Esophagus mucosa (tissue), 1 donor: ENCODE results near the gene NOL4L. TPM values are rescaled to one million over a fixed set of nuclear protein-coding genes. Genes with fewer than 3 reads are reported as not detected.

ENCODE experiments used
- ATAC-seq: fragments of 200-7000 bp; cut with Tn5 transposase; one replicate; pipeline ENCODE4 v1.9.1; 2020
- total RNA-seq: library from RNA; stranded (reverse); gene quantifications from one replicate; pipeline ENCODE4 v1.2.4, GENCODE V29; 2023
- donor health status: DM: yes; HTN: yes; CAD: no.

Gene NOL4L, protein sequence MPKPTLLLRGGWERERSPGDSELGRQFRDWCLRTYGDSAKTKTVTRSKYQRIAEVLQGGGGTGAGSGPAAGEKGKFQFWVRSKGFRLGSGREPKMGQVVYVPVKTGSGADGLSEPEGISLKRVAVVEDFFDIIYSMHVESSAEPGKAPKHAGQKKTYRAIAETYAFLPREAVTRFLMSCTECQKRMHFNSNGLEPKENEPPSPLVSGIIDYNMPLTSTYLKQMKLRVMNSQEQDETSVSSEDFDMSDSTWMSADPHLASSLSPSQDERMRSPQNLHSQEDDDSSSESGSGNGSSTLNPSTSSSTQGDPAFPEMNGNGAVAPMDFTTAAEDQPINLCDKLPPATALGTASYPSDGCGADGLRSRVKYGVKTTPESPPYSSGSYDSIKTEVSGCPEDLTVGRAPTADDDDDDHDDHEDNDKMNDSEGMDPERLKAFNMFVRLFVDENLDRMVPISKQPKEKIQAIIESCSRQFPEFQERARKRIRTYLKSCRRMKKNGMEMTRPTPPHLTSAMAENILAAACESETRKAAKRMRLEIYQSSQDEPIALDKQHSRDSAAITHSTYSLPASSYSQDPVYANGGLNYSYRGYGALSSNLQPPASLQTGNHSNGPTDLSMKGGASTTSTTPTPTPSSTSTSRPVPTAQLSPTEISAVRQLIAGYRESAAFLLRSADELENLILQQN
- 2.0 TPM for total RNA-seq

DNA sequence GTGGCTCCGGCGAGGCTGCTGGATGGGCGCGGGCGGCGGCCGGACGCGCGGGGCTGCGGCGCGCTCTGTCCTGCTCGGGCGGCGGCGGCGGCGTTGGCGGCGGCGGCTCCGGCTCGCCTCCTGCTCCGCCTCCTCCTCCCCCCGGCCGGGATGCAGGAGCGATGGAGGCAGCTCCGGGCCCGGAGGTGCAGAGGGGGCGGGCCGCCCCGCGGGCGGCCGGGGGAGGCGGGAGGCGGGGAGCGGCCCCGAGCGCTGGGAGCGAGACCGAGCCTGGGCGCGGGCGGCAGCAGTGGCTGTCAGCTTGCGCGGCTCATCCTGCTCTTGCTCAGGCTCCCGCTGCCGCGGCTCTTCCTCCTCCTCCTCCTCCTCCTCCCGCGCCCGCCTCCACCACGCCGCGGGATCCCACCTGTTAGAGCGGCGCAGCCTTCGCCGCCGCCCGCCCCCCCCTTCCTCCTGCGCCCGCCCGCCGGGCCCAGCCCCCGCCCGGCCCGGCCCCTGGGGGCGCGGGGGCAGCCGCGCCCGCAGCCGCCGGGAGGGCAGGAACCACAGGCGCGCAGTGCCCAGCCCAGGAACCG is at the start of gene NOL4L:
Gene NOL4L, minus strand, starts transcription at position 323 of the 575 bp plus-strand sequence. CDS start 443 bp downstream, outside the sequence.
- no peak for ATAC-seq

DNA sequence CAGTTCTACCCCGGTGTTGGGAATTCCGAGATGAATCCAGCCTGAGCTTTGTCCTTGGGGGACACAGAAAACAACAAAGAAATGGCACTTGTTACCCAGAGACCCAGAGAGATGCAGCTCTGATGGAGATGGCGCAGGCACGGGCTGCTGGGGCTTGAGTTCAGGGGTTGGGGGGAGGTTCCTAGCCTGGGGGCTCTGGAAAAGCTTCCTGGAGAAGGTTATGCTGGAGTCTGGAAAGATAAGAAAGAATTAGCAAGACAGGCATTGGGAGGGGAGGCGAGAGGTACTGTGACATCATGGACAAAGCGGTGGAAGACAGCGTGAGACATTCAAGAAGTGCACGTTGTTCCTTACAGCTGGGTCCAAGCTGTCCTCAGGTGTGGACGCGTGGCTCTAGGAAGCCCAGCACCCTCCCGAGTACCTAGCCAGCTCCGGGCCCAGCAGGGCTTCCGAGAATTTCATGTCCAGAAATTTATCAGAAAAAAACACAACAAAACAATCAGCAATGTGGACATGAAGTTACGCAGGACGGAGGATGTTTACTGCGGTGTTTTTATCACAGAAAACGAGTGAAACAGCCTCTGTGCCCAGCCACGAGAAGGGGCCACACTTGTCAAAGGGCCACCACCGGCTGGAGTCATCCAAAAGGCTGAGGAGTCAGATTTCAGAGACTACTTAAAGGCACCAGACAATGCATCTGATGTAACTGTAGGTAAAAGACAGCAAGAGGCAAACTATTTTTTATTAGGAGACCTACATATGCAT is 49.1 kb upstream of the NOL4L start:
- no peak for ATAC-seq

DNA sequence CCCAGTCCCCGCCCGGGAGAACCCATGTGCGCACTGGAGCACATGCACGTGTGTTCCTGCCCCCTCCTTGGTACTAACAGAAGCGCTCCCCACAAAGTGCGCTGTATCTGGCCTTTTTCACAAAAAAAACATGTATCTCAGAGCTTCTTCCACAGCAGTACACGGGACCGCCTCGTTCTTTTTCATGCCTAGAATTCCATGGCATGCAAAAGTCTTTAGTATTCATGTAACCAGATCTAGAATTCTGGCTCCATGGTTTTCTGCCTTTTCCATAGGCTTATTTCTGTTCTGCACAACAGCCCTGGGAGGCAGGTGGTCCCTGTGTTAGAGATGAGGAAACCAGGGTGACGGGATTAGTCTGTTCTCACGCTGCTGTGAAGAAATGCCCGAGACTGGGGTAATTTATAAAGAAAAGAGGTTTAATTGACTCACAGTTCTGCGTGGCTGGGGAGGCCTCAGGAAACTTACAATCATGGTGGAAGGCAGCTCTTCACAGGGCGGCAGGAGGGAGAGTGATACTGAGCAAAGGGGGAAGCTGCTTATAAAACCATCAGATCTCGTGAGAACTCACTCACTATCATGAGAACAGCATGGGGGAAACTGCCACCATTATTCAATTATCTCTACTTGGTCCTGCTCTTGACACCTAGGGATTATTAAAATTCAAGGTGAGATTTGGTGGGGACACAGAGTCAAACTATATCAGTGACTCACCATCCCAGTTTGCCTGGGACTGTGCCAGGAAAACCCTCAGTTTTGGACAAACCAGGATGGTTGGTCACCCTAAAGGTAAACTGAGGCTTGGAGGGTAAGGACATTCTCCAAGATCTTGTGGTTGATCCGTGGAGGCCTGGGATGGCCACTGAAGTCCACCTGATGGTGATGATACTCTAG is 47.6 kb upstream of the NOL4L start:
- no peak for ATAC-seq

DNA sequence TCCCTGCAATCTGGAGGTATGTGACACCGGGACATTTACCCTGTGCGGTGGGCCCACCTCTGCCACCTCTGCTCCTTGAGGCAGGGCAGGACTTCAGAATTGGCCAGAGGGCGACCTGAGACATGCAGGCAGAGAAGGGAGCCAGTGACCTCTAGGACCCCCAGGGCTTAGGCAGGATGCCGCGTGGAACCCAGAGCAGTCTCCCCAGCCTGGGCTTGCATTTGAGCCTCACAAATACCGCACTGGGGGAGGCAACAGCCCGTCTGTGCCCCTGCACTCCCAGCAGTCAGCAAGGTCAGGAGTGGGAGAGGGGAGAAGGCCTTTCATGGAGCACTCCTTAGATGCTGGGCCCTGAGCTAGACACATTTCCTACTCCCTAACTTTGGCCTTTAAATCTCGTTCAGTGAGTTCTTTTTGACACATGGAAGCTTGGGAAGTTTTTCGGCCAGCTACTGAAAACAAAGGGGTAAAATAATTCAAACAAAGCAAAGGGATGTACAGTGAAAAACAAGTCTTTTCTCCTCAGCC is 46.9 kb upstream of the NOL4L start:
- no peak for ATAC-seq

DNA sequence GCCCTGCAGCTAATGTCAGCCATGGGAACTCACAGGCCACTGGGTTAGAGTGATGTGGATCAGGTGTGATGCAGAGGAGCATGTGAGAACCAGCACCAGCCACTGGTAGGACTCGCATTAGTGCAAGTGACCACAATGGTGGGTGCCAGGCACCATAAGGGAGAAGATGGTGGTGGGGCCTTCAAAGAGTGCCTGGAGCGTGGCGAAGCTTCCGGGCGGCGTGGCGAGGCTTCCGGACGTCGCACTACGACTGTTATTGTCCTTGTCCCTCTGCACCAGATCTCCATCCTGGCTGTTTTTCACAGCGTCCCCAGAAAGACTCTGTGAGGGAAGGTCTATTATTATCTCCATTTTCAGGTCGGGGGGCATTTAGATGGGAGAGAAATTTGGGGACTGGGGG is 44.7 kb upstream of the NOL4L start:
- ATAC-seq: no peak

DNA sequence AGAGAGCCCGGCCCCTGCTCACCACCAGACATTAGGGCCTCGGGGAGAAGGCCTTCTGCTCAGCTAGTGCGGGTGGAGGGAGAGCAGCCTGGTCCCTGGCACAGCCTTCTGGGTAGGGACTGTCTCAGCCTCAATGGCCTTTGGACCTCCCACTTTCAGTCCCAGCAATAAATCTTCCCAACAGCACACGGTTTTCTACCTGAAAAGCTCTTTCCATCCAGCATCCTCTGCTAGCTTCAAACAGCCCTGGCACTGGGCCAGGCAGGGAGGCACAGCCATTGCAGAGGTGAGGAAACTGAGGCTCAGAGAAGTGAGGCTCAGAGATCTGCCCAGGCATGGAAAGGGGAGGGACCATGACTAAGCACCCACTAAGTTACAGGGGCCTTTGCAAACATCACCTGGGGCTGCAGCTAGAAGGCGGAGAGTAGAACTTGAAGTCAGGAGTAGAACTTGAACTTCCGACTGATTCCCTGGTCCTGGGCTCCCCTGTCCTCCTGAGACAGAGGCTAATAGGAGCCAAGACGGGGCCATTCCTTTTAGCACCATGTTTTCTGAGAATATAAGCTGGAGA is 43.9 kb upstream of the NOL4L start:
- no peak for ATAC-seq

DNA sequence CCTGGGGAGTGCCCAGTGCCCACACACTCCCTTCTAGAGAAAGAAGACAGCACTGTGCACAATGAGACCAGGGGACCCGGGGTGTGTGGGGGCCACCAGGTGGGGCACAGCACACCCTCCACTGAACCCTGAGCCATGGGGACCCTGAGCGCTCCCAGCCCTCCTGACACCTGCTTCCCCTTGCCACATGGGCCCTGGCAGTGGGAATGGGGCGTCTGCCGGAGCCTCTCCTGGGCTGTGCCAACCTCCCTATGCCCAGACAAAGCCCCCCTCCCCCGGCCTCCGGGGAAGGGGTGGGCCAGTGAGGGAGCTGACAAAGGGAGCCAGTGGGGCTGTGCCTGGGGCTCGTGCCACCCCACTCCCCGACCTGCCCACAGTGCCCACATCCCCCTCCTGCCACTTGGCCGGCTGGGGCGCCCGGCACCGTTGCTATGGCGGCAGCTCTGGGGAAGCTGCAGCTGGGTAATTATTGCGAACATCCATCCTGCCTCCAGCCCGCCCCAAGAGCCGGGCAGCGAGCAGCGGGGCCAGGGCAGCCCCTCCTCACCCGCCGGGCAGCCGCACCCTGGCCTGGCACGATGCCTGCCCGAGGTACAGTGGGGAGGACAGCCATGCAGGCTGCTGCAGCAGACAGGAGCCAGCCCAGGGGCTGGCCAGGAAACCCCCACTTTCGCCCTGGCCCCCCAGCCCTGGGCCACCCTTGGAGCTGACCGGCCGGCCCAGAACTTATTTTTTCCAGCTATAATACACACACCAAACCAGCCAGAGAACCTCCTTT is 41.9 kb upstream of the NOL4L start:
- ATAC-seq: peak; percentile 27

DNA sequence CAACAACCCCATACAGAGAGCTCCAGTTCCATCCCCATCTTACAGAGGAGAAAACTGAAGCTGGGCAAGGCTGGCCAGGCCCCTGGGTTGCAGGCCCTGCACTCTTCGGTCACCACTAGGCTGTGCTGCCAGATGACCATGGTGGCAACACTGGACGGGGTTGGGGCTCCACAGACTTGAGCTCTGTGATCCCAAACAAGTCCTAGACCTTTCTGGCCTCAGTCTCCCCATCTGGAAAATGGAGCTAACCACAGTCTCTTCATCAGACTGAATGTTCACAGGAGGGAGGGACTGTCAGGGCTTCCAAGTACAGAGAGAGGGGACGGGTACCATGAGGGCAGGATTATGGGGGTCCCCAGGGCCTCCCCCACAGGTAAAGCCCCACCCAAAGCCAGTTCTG is 41.3 kb upstream of the NOL4L start:
- ATAC-seq: no peak

DNA sequence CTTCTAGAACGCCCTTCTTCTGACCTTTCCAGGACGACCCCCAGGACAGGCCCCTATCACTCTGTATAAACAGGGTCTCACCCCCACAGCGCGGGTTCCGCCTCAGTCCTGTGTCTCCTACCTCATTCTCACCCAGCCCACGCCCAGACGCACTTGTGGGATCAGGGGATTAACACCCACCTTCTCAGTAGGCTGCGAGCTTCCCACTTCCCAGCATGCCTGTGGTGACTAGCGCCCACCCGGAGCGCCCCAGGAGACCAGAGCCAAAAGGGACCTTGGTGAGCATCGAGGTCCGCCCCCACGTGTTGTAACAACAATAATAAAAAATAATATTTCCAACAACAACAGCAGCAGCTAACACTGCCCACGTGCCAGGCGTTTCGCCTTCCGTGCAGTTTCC is 40.9 kb upstream of the NOL4L start:
- ATAC-seq: no peak

DNA sequence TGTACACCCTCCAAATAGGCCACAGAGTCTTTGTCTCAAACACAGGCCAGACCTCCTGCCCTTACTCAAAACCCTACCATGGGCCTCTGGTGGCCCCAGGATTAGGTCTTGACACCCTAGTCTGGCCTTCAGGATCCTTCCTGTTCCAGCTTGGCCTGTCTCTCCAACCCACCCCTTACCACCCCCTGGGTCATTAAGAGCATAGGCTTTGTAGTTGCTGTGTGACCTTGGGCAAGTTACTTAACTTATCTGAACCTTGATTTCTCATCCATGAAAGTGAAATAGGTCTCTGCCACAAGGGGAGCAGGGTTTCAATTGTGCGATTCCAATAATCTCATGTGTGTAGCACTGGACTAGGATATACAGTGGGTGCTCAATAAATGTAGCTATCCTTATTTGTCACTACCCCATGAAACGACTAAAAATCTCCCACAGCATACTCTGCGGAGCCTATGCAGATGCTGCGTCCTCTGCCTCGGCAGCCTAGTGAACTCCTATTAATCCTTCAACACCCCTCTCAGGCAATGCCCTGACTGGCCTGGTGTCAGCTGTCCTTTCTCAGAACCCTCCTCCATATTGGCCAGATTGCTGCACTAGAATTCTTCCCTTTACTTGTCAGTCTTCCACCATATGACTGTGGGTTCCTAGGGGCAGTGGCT is 39.7 kb upstream of the NOL4L start:
- ATAC-seq: no peak

DNA sequence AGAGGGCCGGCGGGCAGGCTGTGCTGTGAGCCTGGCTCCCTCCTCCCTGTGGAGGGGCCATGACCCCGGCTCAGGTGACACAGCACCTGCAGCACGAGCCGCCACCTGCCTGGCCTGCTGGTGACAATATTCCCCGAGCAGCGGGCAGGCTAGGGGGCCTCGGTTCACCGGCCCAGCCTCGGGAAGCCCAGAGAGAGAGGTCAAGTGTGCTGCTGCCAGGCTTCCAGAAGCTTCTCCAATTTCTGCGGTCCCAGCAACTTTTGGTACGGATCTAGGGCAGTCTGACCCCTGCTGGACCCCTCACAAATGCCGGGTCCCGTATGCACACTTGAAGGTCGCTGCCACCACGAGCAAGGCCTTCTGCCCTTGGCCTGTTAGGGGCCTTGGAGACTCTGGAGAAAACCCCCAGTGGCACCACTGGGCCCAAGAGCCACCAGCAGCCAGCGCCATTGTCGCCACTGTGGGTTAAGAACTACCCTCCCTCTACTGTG is 38.6 kb upstream of the NOL4L start:
- no peak for ATAC-seq

DNA sequence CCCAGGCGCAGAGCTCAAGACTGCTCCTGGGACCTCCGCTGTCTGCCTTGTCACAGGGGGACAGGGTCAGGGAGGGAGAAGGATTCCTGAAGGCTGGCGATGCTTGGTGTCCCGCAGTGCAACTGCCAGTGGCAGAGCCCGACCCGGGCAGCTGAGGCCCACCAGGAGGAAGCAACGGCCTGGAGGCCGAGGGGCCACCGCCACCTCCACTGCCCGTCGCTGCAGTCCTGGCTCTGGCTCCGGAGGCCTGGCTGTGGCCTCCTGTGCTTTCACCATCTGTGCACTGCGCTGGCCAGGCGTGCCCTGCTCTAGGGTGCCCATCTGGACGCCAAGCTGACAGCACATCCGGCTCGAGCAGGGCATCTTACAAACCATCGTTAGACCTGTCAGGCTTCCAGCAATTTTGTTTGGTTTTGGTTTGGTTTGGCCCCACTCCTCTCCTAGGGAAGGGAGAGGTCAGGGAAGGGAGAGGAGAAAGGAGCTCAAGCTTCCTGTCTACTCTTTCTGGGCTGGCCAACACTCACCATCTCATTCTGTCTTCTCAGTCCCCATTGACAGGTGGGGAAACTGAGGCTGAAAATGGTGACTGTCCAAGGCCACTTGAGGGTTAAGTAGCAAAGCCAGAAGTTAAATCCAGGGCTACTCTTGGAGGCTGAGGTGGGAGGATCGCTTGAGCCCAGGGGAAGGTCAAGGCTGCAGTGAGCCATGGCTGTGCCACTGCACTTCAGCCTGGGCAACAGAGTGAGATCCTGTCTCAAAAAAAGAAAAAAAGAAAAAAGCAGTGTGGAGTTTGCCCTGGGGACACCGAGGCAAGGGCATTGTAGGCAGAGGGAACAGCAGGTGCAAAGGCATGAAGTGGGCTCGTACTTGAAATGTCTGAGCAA is 37.7 kb upstream of the NOL4L start:
- ATAC-seq: no peak

DNA sequence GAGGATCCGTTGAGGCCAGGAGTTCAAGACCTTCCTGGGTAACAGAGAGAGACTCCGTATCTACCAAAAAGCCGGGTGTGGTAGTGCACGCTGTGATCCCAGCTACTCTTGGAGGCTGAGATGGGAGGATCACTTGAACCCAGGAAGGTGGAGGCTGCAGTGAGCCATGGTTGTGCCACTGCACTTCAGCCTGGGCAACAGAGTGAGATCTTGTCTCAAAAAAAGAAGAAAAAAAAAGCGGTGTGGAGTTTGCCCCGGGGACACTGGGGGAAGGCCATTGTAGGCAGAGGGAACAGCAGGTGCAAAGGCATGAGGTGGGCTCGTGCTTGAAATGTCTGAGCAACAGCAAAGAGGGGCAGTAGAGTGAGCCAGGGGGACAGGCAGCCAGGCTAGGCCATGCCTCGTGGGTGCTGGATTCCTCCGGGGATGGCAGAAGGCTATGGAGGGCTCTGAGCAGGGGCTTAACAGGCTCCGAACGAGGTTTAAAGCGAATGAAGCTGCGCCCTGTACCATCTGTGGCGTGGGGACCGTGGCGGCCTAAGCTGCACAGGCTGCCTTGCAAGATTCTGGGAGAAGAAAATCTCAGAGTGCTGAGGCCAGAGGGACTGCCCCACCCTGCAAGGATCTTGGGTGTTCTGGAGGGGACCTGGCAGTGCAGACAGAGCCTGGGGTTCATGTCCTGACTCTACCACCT is 36.9 kb upstream of the NOL4L start:
- ATAC-seq: no peak

DNA sequence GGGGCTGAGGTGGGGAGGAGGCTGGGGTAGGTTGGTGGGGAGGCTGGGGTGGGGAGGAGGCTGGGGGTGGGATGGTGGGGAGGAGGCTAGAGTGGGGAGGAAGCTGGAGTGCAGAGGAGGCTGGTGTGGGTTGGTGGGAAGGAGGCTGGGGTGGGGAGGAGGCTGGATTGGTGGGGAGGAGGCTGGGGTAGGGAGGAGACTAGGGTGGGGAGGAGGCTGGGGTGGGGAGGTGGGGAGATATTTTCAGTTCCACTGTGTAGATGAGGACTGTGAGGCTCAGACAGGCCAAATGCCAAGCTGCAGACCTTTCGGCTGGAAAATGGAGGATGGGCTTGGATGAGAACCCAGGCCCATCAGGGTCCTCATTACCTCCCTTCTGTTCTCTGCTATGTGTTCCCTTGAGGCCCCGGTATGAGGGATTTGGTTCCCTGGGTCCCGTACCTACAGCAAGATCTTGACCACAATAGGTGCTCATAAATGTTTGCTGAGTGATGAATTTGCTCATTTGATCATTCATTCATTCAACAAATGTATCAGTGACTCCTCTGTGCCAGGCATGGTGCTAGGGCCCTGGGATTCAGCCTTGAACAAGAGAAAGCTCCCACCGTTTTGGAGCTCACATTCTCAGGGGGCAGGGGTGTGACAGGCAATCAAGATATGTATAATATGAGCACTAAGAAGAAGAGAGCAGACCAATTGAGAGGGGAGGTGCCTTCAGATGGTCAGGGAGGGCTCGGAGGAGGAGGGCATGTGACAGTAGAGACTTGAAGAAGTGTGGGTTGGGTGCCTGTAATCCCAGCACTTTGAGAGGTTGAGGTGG is 36.1 kb upstream of the NOL4L start:
- ATAC-seq: peak; percentile 59

DNA sequence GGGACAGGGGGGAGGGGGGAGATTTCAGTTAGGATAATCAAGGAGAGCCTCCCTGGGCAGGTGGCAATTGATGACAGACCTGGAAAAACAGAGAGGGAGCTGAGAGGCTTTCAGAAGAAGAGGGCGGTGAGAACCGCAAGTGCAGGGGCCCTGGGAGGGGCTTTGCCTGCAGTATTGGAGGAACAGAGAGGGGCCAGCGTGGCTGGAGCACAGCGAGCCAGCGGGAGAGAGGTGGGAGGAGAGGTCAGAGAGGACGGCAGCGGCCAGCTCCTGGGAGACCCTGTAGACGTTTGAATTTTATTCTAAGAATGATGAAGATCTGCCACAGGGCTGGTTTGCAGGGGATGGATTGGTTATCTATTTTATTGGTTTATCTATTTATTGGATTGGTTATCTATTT is 34.5 kb upstream of the NOL4L start:
- ATAC-seq: no peak

DNA sequence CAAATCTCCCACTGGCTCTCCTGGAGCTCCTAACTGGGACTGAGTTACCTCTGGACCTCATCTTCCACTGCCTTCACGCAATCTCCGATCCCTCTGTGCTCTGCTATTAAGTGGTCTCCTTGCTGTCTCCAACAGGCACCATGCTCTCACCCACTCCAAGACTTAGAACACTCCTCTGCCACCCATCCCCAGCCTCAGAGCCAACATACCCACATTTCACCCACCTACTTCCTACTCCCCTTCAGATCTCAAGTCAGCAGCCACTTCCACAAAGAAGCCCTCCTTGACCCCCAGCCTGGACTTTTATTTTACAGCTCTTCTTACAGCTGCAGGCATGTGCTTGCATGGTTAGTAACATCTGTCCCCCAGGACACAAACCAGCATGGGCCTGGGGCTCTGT is 29.6 kb upstream of the NOL4L start:
- no peak for ATAC-seq

DNA sequence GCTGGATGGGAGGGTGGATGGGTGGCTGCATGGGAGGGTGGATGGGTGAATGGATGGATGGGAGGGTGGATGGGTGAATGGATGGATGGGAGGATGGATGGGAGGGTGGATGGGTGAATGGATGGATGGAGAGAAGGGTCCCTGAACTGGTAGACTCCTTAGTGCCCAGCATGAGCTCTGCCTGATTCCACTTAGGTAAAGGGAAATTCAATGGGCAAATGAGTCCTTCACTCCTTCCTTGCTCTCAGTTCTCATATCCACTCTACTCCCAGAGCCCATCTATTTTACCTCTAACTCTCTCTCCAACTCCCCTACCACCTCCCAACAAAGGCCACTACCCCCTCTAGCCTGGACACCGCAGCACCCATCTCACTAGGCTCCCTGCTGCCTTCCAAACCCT is 29.2 kb upstream of the NOL4L start:
- ATAC-seq: no peak
